Measurements from ENCODE around the gene GAPT. TPM values are rescaled to one million over a fixed set of nuclear protein-coding genes. Genes with fewer than 3 reads are reported as not detected.

GAPT gene
- polyA plus RNA-seq, 1 of the 3 experiments (the other 2 are of a cell fraction): not detected

DNA sequence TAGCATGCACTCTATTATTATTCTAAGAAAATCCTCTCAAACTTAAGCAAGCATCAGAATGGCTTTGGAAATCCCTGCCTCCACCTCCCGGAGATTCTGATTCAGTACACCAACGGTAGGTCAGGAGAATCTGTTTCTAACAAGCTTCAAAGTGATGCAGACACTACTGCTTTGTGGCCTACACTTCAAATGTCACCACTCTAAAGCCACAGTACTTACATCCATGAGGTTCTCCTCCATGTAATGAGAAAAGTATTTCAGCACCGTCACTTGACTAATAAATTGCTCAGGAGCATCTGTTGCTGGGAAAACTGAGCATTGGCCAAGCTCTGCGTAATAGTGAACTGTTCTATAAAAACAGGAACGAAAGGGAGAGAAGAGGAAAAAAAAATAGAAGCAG lies 36.2 kb upstream of the GAPT start:
- peak overlapping the region; percentile 90 to 93; a peak in 3 of 4 replicates for H3K4me3 ChIP-seq (ENCODE audit: low read depth in 2 of 2, low read length in 1 of 2)
- H3K9ac ChIP-seq: peak overlapping the region; percentile 95; the same call in 1 of the 2 replicates

GRCh38 chr5:58455480-58455879 lies 35.8 kb upstream of the GAPT start:
- Histone ChIP-seq H4K20me1 (ENCODE audit: insufficient read depth) (peaks cover 69% of the 10 kb centered on the region), H3K4me1 (ENCODE audit: control insufficient read depth in 1 of 2, insufficient read depth in 2 of 2, low read depth in 1 of 2, low read length in 1 of 2) (no peaks in the 10 kb centered on the region; a peak in 2 of 4 replicates), H3K36me3 (replicated peaks in 1 of 2; ENCODE audit: control insufficient read depth in 1 of 2, insufficient read depth in 2 of 2, low read length in 1 of 2) (peaks cover 61 to 65% of the 10 kb centered on the region in 2 experiments), H3K27me3 (ENCODE audit: insufficient read depth) (no peaks in the 10 kb centered on the region), H3K9me2 (no peaks in the 10 kb centered on the region), H3K9me3 (no peaks in the 10 kb centered on the region), H3K79me2 (ENCODE audit: insufficient read depth) (peaks cover 62% of the 10 kb centered on the region), H3K4me3 (ENCODE audit: low read depth in 2 of 2, low read length in 1 of 2) (peak overlapping the region; percentile 90 to 93), H3K9ac (peak overlapping the region; percentile 95; the same call in 1 of the 2 replicates), H3K27ac (ENCODE audit: low read depth in 2 of 2, low read length in 1 of 2) (peak overlapping the region; percentile 16 to 87; a peak in 3 of 4 replicates), H3F3A (replicated peaks; ENCODE audit: insufficient read depth) (peaks cover 65% of the 10 kb centered on the region), H2AFZ (ENCODE audit: low read depth) (no peak overlapping the region), H3K4me2 (peak overlapping the region; percentile 87)
- DNase-seq: no peak
- TF ChIP-seq TEAD4 (IDR thresholded peaks at IDR 0.05; ENCODE audit: borderline replicate concordance, insufficient read depth) (no peak), USF2 (IDR thresholded peaks at IDR 0.05; ENCODE audit: borderline replicate concordance, low read depth, low read length) (no peak), YY1 (IDR thresholded peaks at IDR 0.05; ENCODE audit: low read depth) (no peak), CHD2 (IDR thresholded peaks at IDR 0.05; ENCODE audit: low read length, partially characterized antibody) (no peak), GABPA (IDR thresholded peaks at IDR 0.05; ENCODE audit: low read depth) (no peak)
- TF ChIP-seq, protein P1, sequence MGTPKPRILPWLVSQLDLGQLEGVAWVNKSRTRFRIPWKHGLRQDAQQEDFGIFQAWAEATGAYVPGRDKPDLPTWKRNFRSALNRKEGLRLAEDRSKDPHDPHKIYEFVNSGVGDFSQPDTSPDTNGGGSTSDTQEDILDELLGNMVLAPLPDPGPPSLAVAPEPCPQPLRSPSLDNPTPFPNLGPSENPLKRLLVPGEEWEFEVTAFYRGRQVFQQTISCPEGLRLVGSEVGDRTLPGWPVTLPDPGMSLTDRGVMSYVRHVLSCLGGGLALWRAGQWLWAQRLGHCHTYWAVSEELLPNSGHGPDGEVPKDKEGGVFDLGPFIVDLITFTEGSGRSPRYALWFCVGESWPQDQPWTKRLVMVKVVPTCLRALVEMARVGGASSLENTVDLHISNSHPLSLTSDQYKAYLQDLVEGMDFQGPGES (IDR thresholded peaks at IDR 0.05; ENCODE audit: low read depth, low read length): no peak
- ChIA-PET POLR2A (no interaction called here), CTCF (interaction anchor here (0.8 to 2.5 kb wide), 7 partner anchors 18 to 1158 kb away, joined by 3 to 13 read pairs (median 5); no protein-coding TSS in a partner anchor)
- 93% methylated on average over 5 of the region's 5 CpGs for WGBS (ENCODE audit: low lambda C conversion rate)

More for the DNA sequence above, 36.2 kb upstream of the GAPT start:
- Histone ChIP-seq H3K27ac (ENCODE audit: low read depth in 2 of 2, low read length in 1 of 2) (peak overlapping the region; percentile 16 to 87; a peak in 3 of 4 replicates), H3K9me3 (no peaks in the 10 kb centered on the region), H3K4me2 (peak overlapping the region; percentile 87), H3F3A (replicated peaks; ENCODE audit: insufficient read depth) (peaks cover 69% of the 10 kb centered on the region), H3K27me3 (ENCODE audit: insufficient read depth) (no peaks in the 10 kb centered on the region), H2AFZ (ENCODE audit: low read depth) (no peak overlapping the region), H3K4me1 (ENCODE audit: control insufficient read depth in 1 of 2, insufficient read depth in 2 of 2, low read depth in 1 of 2, low read length in 1 of 2) (no peaks in the 10 kb centered on the region; a peak in 1 of 4 replicates), H4K20me1 (ENCODE audit: insufficient read depth) (peaks cover 69% of the 10 kb centered on the region), H3K79me2 (ENCODE audit: insufficient read depth) (peaks cover 62% of the 10 kb centered on the region), H3K36me3 (replicated peaks in 1 of 2; ENCODE audit: control insufficient read depth in 1 of 2, insufficient read depth in 2 of 2, low read length in 1 of 2) (peaks cover 61 to 65% of the 10 kb centered on the region in 2 experiments), H3K9me2 (no peaks in the 10 kb centered on the region)
- 81% methylated on average over 5 of the region's 5 CpGs for WGBS (ENCODE audit: low lambda C conversion rate)
- ChIA-PET POLR2A (no interaction called here), CTCF (interaction anchor here (1.5 to 2.5 kb wide), 5 partner anchors 558 to 1157 kb away, joined by 3 to 13 read pairs (median 6); no protein-coding TSS in a partner anchor)
- TF ChIP-seq TAF1 (IDR thresholded peaks at IDR 0.05; ENCODE audit: borderline replicate concordance, low read depth, low read length) (no peak), RAD21 (IDR thresholded peaks at IDR 0.05; ENCODE audit: low read length) (no peak), NFIC (IDR thresholded peaks at IDR 0.05; ENCODE audit: borderline replicate concordance) (no peak), TCF12 (IDR thresholded peaks at IDR 0.05) (no peak), MEF2A (IDR thresholded peaks at IDR 0.05; ENCODE audit: borderline replicate concordance, low read depth) (no peak), ELF1 (IDR thresholded peaks at IDR 0.05) (no peak), GATA2 (CRISPR knock-in tag; IDR thresholded peaks at IDR 0.05) (no peak), FOSL2 (IDR thresholded peaks at IDR 0.05; ENCODE audit: borderline replicate concordance, low read depth) (no peak), CHD2 (IDR thresholded peaks at IDR 0.05; ENCODE audit: low read length, partially characterized antibody) (no peak), SMC3 (IDR thresholded peaks at IDR 0.05; ENCODE audit: low read depth, low read length) (no peak), RCOR1 (IDR thresholded peaks at IDR 0.05; ENCODE audit: low read length) (no peak), SIN3A (IDR thresholded peaks at IDR 0.05; ENCODE audit: borderline replicate concordance, low read depth, low read length) (no peak), EP300 (IDR thresholded peaks at IDR 0.05; ENCODE audit: borderline replicate concordance in 1 of 2, low read depth in 1 of 2, low read length in 1 of 2) (no peak), YY1 (IDR thresholded peaks at IDR 0.05; ENCODE audit: low read depth) (no peak), NRF1 (IDR thresholded peaks at IDR 0.05; ENCODE audit: low read depth, low read length) (no peak)
- TF ChIP-seq, protein P2, sequence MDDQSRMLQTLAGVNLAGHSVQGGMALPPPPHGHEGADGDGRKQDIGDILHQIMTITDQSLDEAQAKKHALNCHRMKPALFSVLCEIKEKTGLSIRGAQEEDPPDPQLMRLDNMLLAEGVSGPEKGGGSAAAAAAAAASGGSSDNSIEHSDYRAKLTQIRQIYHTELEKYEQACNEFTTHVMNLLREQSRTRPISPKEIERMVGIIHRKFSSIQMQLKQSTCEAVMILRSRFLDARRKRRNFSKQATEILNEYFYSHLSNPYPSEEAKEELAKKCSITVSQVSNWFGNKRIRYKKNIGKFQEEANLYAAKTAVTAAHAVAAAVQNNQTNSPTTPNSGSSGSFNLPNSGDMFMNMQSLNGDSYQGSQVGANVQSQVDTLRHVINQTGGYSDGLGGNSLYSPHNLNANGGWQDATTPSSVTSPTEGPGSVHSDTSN (IDR thresholded peaks at IDR 0.05): no peak
- no peak for DNase-seq

Data from SK-N-SH (cell line).